ENCODE data around the gene EPHB3.

DNA sequence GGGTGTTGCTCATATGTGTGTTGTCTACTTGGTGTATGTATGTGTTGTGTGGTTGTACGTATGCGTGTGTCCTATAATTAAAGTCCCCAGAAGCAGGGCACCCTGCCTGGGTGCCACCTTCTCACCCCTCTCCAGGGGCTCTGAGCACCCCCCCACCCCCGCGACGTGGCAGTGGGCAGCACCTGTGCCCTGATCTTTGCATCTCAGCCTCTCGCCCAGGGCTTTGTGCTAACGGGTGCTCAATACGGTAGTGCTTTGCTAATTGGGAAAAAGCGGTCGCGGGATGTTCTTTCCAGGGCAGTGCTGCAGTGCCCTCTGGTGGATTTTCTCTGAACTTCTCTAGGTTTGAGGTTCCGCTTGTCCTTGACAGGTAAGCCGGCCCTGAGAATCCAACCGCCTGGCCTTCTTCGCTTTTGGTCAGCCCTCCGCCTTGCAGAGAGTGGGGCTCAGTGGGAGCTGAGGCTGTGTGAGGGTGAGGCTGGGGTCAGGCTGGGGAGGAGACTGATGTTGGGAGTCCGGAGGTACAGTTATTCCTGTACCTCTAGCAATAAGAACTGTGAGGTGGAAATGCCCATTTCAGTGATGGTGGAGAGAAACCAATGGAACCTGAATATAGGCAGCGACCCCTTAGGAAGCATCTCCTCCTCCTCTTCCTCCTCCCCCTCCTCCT, 17.6 kb upstream of the EPHB3 start:
- TF ChIP-seq, protein P1, sequence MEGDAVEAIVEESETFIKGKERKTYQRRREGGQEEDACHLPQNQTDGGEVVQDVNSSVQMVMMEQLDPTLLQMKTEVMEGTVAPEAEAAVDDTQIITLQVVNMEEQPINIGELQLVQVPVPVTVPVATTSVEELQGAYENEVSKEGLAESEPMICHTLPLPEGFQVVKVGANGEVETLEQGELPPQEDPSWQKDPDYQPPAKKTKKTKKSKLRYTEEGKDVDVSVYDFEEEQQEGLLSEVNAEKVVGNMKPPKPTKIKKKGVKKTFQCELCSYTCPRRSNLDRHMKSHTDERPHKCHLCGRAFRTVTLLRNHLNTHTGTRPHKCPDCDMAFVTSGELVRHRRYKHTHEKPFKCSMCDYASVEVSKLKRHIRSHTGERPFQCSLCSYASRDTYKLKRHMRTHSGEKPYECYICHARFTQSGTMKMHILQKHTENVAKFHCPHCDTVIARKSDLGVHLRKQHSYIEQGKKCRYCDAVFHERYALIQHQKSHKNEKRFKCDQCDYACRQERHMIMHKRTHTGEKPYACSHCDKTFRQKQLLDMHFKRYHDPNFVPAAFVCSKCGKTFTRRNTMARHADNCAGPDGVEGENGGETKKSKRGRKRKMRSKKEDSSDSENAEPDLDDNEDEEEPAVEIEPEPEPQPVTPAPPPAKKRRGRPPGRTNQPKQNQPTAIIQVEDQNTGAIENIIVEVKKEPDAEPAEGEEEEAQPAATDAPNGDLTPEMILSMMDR (IDR thresholded peaks at IDR 0.05 in 4 of 5, conservative IDR thresholded peaks at IDR 0.05 in 1 of 5), result peak; percentile 80 to 98 (median 86)
- no peak for TF ChIP-seq POLR2A (IDR thresholded peaks at IDR 0.05)

Data from gastrocnemius medialis (tissue), 4 donors.